Heart left ventricle (tissue), 16 donors: ENCODE data around the gene ACKR1. TPM values are rescaled to one million over a fixed set of nuclear protein-coding genes. Genes with fewer than 3 reads are reported as not detected.

Source experiments
- ATAC-seq, 4 donors: fragments of 200-7000 bp; cut with Tn5 transposase; one replicate each; pipeline ENCODE4 v1.9.1; 2020 to 2022; ENCODE audit warnings: moderate library complexity in 4 of 4, mild to moderate bottlenecking in 3 of 4, moderate number of reproducible peaks in 1 of 4
- DNase-seq, 5 donors: peaks; one replicate each; pipeline ENCODE4 v3.0.0-alpha.2; 2020
- H3K27ac ChIP-seq, 12 donors: fragments of 200-600 bp; sonication (generic) in 4 of 12; one replicate each; pipeline versions ENCODE4 v1.5.0 to v1.8.0; 2016 to 2022; ENCODE audit warnings: mild to moderate bottlenecking in 2 of 12
- H3K27me3 ChIP-seq, 9 donors: fragments of 200-600 bp; sonication (generic) in 2 of 9; one replicate each; pipeline versions ENCODE4 v1.5.1 to v1.8.0; 2016 to 2022; ENCODE audit warnings: mild to moderate bottlenecking in 3 of 9
- H3K36me3 ChIP-seq, 9 donors: fragments of 200-600 bp; sonication (generic) in 2 of 9; one replicate each; pipeline versions ENCODE4 v1.5.0 to v1.8.0; 2018 to 2022; ENCODE audit warnings: mild to moderate bottlenecking in 2 of 9
- H3K4me1 ChIP-seq, 12 donors: fragments of 200-600 bp; sonication (generic) in 4 of 12; one replicate each; pipeline versions ENCODE4 v1.5.0 to v1.8.0; 2016 to 2022; ENCODE audit warnings: mild to moderate bottlenecking in 3 of 12
- H3K4me3 ChIP-seq, 12 donors: fragments of 200-600 bp; sonication (generic) in 4 of 12; one replicate each; pipeline versions ENCODE4 v1.5.0 to v1.8.0; 2017 to 2022; ENCODE audit warnings: mild to moderate bottlenecking in 9 of 12, moderate library complexity in 4 of 12
- H3K9me3 ChIP-seq, 12 donors: fragments of 200-600 bp; sonication (generic) in 4 of 12; one replicate each; pipeline versions ENCODE4 v1.5.0 to v1.8.0; 2016 to 2022; ENCODE audit warnings: mild to moderate bottlenecking in 1 of 12
- CTCF ChIP-seq, 12 donors: fragments of 200-600 bp; sonication (generic) in 4 of 12; IDR thresholded peaks; one replicate each; pipeline versions ENCODE4 v1.5.0 to v1.8.0; 2018 to 2022; ENCODE audit warnings: antibody characterized with exemption in 12 of 12, mild to moderate bottlenecking in 5 of 12
- POLR2A ChIP-seq, 2 donors: fragments of 450-650 bp; IDR thresholded peaks; one replicate each; pipeline ENCODE4 v1.6.1; 2017; ENCODE audit warnings: antibody characterized with exemption in 2 of 2, mild to moderate bottlenecking in 2 of 2, moderate library complexity in 2 of 2
- WGBS, 4 donors: extraction: QIAGEN DNeasy Blood & Tissue Kit in 2 of 4; methylation state at CpG; one replicate each; pipeline versions ENCODE4 v1.1.5 to v1.1.7; 2013 to 2018; 5-methylcytosine and 5-hydroxymethylcytosine counted together
- intact Hi-C, 10 donors: fragments of 100-400 bp; cut with DNase I; formaldehyde crosslinking; loops; one replicate each; pipeline versions ENCODE4 v1.11.1 to v1.14.2; 2022
- polyA plus RNA-seq, 2 donors: library from polyadenylated mRNA; stranded (reverse); fragments of 200-250 nt; gene quantifications; one replicate each; pipeline ENCODE4 v1.2.3, GENCODE V29; 2013
- total RNA-seq, 9 donors: library from RNA; depleted of rRNA in 2 of 9; stranded (reverse); fragments of >200 nt in 2 of 9; fragmentation: NEBNext Ultra II Directional in 3 of 9; extraction: Animal tissue kit (Norgen Biotek cat#: 25700) in 3 of 9; gene quantifications; one replicate each; pipeline versions ENCODE4 v1.1.0 to v1.2.4, GENCODE V29; 2016 to 2023
- donor health status: ischemic (EF 13 %, LVEDD 7.1; RV severe dilation, severe dysfunction).
- donor health status: healthy with polysubstance abuse.
- donor health status: DM: no; HTN: yes; CAD: no.
- donor health status: DM: no; HTN: no; CAD: no.
- donor health status: ischemic (EF 25% LVEDD 6.9; RV normal size, moderate dysfunction).
- donor health status: ischemic (EF 25% LVEDD 5.7; RV mildly dilated, moderate dysfunction).
- donor health status: healthy.
- donor health status: DM: yes; HTN: yes; CAD: no.
- donor health status: ischemic (EF 35%, LVEDD 5.7; RV mildly dilated, moderate dysfunction).
- donor health status: nonischemic (EF 11% LVEDD 7.7; RV severe dilation, severe dysfunction).
- donor health status: DM: yes; HTN: yes; CAD: no.
- donor health status: PGD.
- donor health status: ischemic (EF 29% LVEDD 5.4; RV normal size, mild dysfunction).
- donor health status: nonischemic (EF 23%, LVEDD 6.1; RV moderate dilation, normal function).

ACKR1 gene
- total and polyA plus RNA-seq, 11 donors, result 7.5 to 56.0 (median 19.1) TPM

GRCh38 chr1:159222075-159222865 lies 17.6 kb downstream of the ACKR1 start:
- no peaks in the 10 kb centered on the region for H3K9me3 ChIP-seq
- no peak for TF ChIP-seq CTCF (IDR thresholded peaks at IDR 0.05)
- TF ChIP-seq POLR2A (IDR thresholded peaks at IDR 0.05), result no peak
- no peak overlapping the region for H3K4me3 ChIP-seq
- no peaks in the 10 kb centered on the region for H3K4me1 ChIP-seq
- H3K27me3 ChIP-seq, result peaks cover 0 to 27% (median 0%) of the 10 kb centered on the region in 9 donors
- ATAC-seq (no peak), DNase-seq (no peak)
- intact Hi-C loops, result no loop called here
- no peak overlapping the region for H3K27ac ChIP-seq
- H3K36me3 ChIP-seq, result no peaks in the 10 kb centered on the region
- WGBS, 4 donors, result 84 to 88% (median 87%) methylated on average over 5 of the region's 5 CpGs

- H3K27me3 ChIP-seq, result peaks cover 0 to 27% (median 0%) of the 10 kb centered on the region in 9 donors
- DNase-seq (no peak), ATAC-seq (no peak)
- H3K4me3 ChIP-seq, result no peak overlapping the region
- H3K36me3 ChIP-seq, result no peaks in the 10 kb centered on the region
- no peak overlapping the region for H3K27ac ChIP-seq
- intact Hi-C loops, result no loop called here
- no peaks in the 10 kb centered on the region for H3K9me3 ChIP-seq
- 28 to 40% (median 36%) methylated on average over 2 of the region's 2 CpGs for whole genome bisulfite sequencing, 4 donors
- no peaks in the 10 kb centered on the region for H3K4me1 ChIP-seq
- TF ChIP-seq CTCF (IDR thresholded peaks at IDR 0.05) (no peak), POLR2A (IDR thresholded peaks at IDR 0.05) (no peak)
Measured at GRCh38 chr1:159223004-159223403, 18.3 kb downstream of the ACKR1 start.

- intact Hi-C loops, result no loop called here
- H3K27ac ChIP-seq, result no peak overlapping the region
- peaks cover 0 to 17% (median 0%) of the 10 kb centered on the region in 9 donors for H3K27me3 ChIP-seq
- H3K4me3 ChIP-seq, result no peak overlapping the region
- ATAC-seq, result no peak
- no peaks in the 10 kb centered on the region for H3K36me3 ChIP-seq
- TF ChIP-seq POLR2A (IDR thresholded peaks at IDR 0.05) (no peak), CTCF (IDR thresholded peaks at IDR 0.05) (no peak)
- H3K4me1 ChIP-seq, result no peaks in the 10 kb centered on the region
- H3K9me3 ChIP-seq, result no peaks in the 10 kb centered on the region
- no peak for DNase-seq
- 49 to 54% (median 52%) methylated on average over 2 of the region's 2 CpGs for WGBS, 4 donors
Measured at GRCh38 chr1:159228554-159228953, 23.9 kb downstream of the ACKR1 start.

- no peak overlapping the region for H3K4me3 ChIP-seq
- no peaks in the 10 kb centered on the region for H3K9me3 ChIP-seq
- DNase-seq, result no peak
- no peaks in the 10 kb centered on the region for H3K36me3 ChIP-seq
- TF ChIP-seq POLR2A (IDR thresholded peaks at IDR 0.05) (no peak), CTCF (IDR thresholded peaks at IDR 0.05) (no peak)
- 64 to 70% (median 70%) methylated on average over 8 of the region's 8 CpGs for WGBS, 4 donors
- ATAC-seq, result no peak
- H3K4me1 ChIP-seq, result no peaks in the 10 kb centered on the region
- intact Hi-C loops, result no loop called here
- no peak overlapping the region for H3K27ac ChIP-seq
- H3K27me3 ChIP-seq, result peaks cover 0 to 10% (median 0%) of the 10 kb centered on the region in 9 donors
Measured at GRCh38 chr1:159229260-159229885, 24.7 kb downstream of the ACKR1 start.
